Hepatocyte (in vitro differentiated cells): Measurements from ENCODE around the gene ZNF829.

ENCODE experiments used
- EZH2 ChIP-seq: fragments of 200-600 bp; sonication (generic); IDR thresholded peaks from 2 replicates; pipeline ENCODE4 v1.6.1; 2016; ENCODE audit warnings: antibody characterized with exemption, mild to moderate bottlenecking, borderline replicate concordance
- TF ChIP-seq, protein P1 (sequence below): fragments of 200-600 bp; sonication (generic); IDR thresholded peaks from 2 replicates; pipeline ENCODE4 v1.5.1; 2016; ENCODE audit warnings: antibody characterized with exemption, mild to moderate bottlenecking; ENCODE audit not compliant: poor library complexity

DNA sequence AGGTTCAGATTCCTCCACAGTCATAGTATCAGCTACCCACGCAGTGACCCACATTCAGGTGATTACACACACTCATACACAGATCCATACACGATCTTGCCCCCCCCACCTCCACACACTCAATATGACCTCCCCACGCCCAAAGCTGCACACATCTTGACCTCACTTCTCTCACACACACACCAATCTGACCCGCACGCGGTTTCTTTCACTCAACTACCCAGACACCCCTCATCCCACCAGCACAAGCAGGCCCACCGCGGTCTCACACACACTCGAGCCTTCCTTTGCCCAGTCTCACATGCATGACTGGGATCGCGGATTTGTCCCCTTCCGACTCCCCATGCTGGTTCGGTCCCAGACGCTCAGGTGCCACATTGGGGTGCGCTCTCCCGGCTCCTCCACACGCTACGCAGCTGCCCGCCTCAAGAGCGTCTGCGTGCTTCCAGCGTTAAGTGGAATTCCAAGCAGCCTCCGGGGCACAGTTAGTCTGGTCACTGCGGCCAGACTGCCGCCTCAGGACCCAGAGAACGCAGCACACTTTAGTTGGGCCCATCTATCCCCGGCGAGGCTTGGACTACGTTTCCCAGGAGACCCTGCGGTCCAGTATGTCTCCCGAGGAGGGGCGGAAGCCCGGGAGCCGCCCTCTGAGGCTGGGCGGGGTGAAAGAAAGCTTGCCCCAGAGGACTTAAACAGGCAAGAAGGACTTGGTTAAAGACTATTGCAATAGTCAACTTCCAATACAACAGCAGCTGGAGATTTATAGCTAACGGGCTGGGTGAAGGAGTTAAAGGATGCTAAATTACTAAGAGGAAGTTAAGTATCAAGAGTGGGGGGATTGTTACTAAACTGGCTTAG lies 66.2 kb downstream of the ZNF829 start:
- TF ChIP-seq, protein P1, sequence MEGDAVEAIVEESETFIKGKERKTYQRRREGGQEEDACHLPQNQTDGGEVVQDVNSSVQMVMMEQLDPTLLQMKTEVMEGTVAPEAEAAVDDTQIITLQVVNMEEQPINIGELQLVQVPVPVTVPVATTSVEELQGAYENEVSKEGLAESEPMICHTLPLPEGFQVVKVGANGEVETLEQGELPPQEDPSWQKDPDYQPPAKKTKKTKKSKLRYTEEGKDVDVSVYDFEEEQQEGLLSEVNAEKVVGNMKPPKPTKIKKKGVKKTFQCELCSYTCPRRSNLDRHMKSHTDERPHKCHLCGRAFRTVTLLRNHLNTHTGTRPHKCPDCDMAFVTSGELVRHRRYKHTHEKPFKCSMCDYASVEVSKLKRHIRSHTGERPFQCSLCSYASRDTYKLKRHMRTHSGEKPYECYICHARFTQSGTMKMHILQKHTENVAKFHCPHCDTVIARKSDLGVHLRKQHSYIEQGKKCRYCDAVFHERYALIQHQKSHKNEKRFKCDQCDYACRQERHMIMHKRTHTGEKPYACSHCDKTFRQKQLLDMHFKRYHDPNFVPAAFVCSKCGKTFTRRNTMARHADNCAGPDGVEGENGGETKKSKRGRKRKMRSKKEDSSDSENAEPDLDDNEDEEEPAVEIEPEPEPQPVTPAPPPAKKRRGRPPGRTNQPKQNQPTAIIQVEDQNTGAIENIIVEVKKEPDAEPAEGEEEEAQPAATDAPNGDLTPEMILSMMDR, result no peak
- no peak for TF ChIP-seq EZH2
